Activated naive CD4-positive, alpha-beta T cell treated with anti-CD3 and anti-CD28 coated beads, Interleukin-2, amount 50 U/mL, for 24 hours (primary cell): ENCODE measurements around the gene GINS2.

Source experiments
- H3K27ac Mint-ChIP-seq: one replicate; pipeline ENCODE4 v1.8.0; 2021; ENCODE audit warnings: mild to moderate bottlenecking, mixed read lengths
- H3K27me3 Mint-ChIP-seq: one replicate; pipeline ENCODE4 v1.8.0; 2021; ENCODE audit warnings: mixed read lengths
- H3K36me3 Mint-ChIP-seq: one replicate; pipeline ENCODE4 v1.8.0; 2021; ENCODE audit warnings: mixed read lengths
- H3K4me1 Mint-ChIP-seq: one replicate; pipeline ENCODE4 v1.8.0; 2021; ENCODE audit warnings: mixed read lengths
- H3K4me3 Mint-ChIP-seq: one replicate; pipeline ENCODE4 v1.8.0; 2021; ENCODE audit warnings: mild to moderate bottlenecking, mixed read lengths
- H3K9me3 Mint-ChIP-seq: one replicate; pipeline ENCODE4 v1.8.0; 2021; ENCODE audit warnings: mixed read lengths

The GINS2 gene

DNA sequence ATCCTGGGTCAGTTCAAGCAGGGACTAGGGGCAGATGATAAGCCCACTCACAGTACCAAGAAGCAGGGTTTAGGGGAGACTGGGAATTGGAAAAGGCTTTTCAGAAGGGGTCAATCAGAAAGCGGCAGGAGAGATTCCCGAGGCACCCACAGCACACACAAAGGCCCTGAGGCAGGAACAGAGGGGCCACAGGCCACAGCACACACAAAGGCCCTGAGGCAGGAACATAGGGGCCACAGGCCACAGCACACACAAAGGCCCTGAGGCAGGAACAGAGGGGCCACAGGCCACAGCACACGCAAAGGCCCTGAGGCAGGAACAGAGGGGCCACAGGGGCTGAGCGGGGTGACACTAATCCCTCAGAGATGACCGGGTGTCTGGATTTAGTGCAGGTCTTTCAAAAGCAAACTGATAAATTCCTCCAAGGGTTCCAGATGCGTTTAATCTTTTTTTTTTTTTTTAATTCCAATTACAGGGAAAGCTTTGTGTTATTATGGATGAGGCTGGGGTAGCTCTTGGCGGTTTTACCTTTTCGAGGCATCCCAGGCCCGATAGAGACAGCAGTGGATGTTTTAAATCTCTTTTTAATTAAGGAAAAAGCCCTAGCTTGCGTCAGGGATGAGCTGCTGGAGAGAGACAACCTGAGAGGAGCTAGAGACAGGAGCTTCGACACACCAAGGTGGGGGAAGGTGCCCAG is 31.0 kb upstream of the GINS2 start:
- H3K36me3 Mint-ChIP-seq: no peaks in the 10 kb centered on the region
- peaks cover 16% of the 10 kb centered on the region for H3K4me1 Mint-ChIP-seq
- no peaks in the 10 kb centered on the region for H3K27me3 Mint-ChIP-seq
- no peak overlapping the region for H3K4me3 Mint-ChIP-seq
- no peak overlapping the region for H3K27ac Mint-ChIP-seq
- no peaks in the 10 kb centered on the region for H3K9me3 Mint-ChIP-seq

DNA sequence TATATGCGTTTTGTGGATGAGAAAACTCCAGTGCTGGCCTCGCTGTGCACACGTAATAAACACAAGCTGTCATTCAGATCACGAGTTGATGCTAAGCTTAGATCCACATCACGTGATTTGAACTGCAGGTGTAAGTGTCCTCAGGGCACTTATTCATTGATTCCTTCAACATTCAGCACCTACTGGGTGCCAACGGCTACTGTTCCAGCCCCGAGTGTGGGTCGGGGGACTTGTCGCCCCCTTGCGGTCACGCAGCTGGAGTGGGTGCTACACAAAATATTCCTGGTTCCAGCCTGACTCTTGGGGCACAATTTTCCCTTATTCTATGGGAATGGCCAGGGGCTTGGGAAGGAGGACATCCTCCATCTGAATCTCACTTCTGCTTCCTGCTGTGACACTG is 29.9 kb upstream of the GINS2 start:
- H3K4me3 Mint-ChIP-seq: no peak overlapping the region
- H3K9me3 Mint-ChIP-seq: no peaks in the 10 kb centered on the region
- H3K36me3 Mint-ChIP-seq: no peaks in the 10 kb centered on the region
- no peaks in the 10 kb centered on the region for H3K27me3 Mint-ChIP-seq
- H3K4me1 Mint-ChIP-seq: peaks cover 16% of the 10 kb centered on the region
- H3K27ac Mint-ChIP-seq: no peak overlapping the region

DNA sequence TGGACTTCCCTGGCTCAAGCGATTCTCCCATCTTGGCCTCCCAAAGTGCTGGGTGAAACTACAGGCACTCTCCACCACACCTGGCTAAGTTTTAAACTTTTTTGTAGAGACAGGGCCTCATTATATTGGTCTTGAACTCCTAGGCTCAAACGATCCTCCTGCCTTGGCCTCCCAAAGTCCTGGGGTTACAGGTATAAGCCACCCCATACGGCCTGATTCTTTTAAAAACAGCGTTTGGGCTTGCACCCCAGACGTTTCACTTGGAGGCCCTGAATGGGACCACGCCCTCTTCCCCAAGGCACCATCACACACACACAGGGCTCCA is 29.4 kb upstream of the GINS2 start:
- Mint-ChIP-seq H3K27me3 (no peaks in the 10 kb centered on the region), H3K4me3 (no peak overlapping the region), H3K36me3 (peaks cover 1% of the 10 kb centered on the region), H3K27ac (no peak overlapping the region), H3K9me3 (no peaks in the 10 kb centered on the region), H3K4me1 (peaks cover 16% of the 10 kb centered on the region)

DNA sequence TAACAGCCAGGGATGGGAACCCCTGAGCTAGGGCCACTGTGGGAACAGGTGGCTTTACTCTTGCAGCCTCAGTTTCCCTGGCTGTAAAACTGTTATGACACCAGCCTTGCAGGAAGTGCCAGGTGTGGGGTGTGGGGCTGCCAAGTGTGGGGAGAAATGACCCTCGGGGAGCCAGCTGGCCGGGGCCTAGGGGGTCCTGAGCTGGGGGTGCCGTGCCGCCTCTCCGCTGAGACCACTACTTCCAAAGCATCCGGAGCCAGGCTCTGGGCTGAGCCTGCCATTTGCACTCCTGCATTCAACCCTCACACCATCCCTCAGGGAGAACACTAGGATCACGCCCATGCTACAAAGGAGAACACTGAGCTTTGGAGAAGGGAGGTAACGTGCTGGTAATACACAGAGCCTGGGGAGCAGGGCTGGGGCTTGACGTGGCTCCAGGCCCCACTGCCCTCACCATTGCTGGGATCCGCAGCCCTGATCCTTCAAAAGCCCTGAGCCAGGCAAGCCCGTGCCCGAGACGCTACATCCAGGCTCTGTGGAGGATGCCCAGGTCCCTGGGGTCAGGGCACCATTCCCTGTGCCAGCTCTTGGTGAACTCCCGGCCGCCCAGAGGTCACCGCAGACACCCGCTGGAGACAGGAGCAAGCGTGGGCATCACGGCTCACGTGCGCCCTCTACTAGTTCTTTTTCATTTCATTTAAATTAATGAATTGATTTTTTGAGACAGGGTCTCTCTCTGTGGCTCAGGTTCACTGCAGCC is 28.8 kb upstream of the GINS2 start:
- no peaks in the 10 kb centered on the region for H3K27me3 Mint-ChIP-seq
- no peak overlapping the region for H3K4me3 Mint-ChIP-seq
- H3K9me3 Mint-ChIP-seq: no peaks in the 10 kb centered on the region
- peaks cover 5% of the 10 kb centered on the region for H3K36me3 Mint-ChIP-seq
- no peak overlapping the region for H3K27ac Mint-ChIP-seq
- H3K4me1 Mint-ChIP-seq: peaks cover 16% of the 10 kb centered on the region

DNA sequence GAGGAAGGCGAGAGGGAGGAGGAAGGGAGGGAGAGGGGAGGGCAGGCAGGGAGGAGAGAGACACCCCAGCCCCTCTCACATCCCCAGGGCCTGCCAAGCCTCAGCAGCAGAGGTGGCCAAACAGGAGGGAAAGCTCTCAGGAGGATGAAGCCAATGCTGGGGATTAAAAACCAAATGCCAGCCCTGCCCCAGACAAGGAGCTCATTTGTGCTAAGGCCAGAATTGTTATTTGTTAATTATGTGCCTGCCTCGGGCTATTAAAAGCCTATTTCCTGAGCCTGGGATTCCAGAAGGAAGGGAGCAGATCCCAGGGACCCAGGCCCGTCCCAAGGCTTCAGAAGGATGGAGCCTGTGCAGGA is 27.9 kb upstream of the GINS2 start:
- peaks cover 6% of the 10 kb centered on the region for H3K36me3 Mint-ChIP-seq
- no peaks in the 10 kb centered on the region for H3K27me3 Mint-ChIP-seq
- no peak overlapping the region for H3K4me3 Mint-ChIP-seq
- peaks cover 16% of the 10 kb centered on the region for H3K4me1 Mint-ChIP-seq
- no peaks in the 10 kb centered on the region for H3K9me3 Mint-ChIP-seq
- no peak overlapping the region for H3K27ac Mint-ChIP-seq

DNA sequence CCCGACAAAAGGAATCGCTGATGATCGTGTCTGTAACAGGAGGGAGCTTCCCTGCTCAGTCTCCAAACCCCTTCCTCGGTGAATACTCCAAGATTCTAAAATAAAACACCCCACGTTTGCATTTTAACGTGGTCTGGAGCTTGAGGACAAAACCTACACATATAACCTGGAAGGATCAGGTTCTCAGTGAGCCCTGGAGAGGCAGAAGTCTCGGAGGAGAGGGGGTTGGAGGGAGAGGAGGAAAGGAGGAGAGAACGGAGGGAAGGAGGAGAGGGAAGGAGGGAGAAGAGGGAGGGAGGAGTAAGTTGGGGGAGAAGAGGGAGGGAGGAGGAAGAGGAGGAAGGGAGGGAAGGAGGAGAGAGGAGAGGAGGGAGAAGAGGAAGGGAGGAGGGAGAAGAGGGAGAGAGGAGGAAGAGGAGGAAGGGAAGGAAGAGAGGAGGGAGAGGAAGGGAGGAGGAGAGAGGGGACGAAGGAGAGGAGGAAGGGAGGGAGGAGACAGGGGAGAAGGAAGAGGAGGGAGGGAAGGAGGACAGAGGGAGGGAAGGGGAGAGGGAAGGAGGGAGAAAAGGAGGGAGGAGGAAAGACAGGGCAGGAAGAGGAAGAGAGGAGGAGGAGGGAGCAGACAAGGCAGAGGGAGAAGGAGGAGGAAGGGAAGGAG is 27.4 kb upstream of the GINS2 start:
- no peak overlapping the region for H3K27ac Mint-ChIP-seq
- no peaks in the 10 kb centered on the region for H3K27me3 Mint-ChIP-seq
- peaks cover 16% of the 10 kb centered on the region for H3K4me1 Mint-ChIP-seq
- H3K4me3 Mint-ChIP-seq: no peak overlapping the region
- H3K9me3 Mint-ChIP-seq: no peaks in the 10 kb centered on the region
- peaks cover 6% of the 10 kb centered on the region for H3K36me3 Mint-ChIP-seq

DNA sequence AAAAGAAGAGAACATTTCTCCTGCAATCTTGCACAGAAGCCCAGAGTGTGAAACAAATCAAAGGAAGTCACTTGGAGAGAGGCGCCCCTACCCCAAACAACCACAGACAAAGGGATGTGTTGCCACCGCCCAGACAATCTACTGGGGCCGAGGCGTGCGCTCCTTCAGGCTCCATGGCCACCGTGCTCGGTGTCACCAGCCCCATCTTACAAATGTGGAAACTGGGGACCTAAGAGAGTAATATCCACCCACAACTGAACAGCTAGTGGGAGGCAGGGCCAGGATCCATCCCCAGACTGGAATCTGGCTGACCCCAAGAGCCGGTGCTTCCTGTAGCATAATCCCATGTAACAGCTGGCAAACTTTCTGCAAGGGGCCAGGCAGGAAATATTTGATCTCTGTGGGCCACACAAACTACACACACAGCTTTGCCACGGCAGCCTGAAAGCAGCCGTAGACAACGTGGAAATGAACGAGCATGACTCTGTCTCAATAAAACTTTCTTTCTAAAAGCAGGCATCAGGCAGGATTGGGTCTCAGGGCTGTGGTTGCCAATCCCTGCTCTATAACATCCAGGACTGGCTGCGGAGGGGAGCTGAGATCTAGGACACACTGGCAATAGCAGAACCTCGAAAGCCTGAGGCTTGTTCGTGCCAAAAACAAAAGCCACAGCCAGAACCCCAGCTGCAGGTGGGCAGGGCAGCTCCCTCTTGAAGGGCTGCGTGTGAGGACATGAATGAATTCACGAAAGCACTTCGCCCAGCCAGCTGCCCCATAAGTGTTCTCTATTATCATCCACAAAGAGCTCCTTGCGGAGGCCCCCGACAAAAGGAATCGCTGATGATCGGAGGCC is 26.6 kb upstream of the GINS2 start:
- H3K27me3 Mint-ChIP-seq: no peaks in the 10 kb centered on the region
- H3K4me3 Mint-ChIP-seq: no peak overlapping the region
- H3K9me3 Mint-ChIP-seq: no peaks in the 10 kb centered on the region
- H3K36me3 Mint-ChIP-seq: peaks cover 6% of the 10 kb centered on the region
- no peak overlapping the region for H3K27ac Mint-ChIP-seq
- peaks cover 16% of the 10 kb centered on the region for H3K4me1 Mint-ChIP-seq

DNA sequence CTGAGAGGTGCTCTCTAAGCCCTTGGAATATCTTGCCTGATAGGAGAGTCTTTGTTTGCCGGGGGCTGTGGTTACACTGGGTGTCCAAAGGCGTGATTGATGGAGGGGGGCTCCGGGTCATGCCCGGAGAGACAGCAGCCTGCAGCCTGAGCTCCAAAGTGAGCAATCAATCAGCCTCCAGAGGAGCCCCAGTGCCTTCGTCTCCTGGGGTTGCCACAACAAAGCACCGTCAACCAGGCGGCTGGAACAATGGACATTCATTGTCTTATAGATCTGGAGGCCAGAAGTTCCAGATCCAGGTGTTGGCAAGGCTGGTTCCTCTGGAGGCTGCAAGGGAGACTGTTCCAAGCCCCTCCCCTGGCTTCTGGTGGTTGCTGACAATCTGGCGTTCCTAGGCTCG is 24.0 kb upstream of the GINS2 start:
- Mint-ChIP-seq H3K4me1 (peaks cover 12% of the 10 kb centered on the region), H3K4me3 (no peak overlapping the region), H3K9me3 (no peaks in the 10 kb centered on the region), H3K27ac (no peak overlapping the region), H3K36me3 (peaks cover 6% of the 10 kb centered on the region), H3K27me3 (no peaks in the 10 kb centered on the region)

DNA sequence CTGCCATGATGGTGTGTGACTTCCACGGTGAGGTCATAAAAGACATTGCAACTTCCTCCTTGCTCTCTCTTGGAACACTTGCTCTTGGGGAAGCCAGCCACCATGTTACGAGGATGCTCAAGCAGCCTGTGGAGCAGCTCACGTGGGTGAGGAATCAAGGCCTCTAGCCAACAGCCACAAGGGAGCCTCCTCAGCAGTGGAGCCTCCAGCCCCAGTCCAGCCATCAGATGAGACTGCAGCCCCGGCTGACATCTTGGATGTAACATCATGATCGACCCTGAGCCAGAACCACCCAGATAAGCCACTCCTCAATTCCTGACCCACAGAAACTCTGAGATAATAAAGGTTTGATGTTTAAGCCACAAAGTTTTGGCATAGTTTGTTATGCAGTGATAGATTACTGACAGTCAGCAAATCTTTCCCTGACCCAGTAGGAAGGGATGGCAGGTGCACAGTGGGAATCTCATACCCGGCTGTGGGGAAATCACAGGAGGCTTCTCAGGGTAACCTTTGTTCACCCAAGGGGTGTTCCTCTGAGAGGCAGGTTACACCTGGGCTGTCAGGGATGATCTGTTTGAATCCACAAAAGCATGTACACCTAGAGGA is 23.3 kb upstream of the GINS2 start:
- H3K36me3 Mint-ChIP-seq: peaks cover 6% of the 10 kb centered on the region
- H3K27ac Mint-ChIP-seq: no peak overlapping the region
- no peak overlapping the region for H3K4me3 Mint-ChIP-seq
- H3K4me1 Mint-ChIP-seq: peaks cover 10% of the 10 kb centered on the region
- no peaks in the 10 kb centered on the region for H3K9me3 Mint-ChIP-seq
- H3K27me3 Mint-ChIP-seq: no peaks in the 10 kb centered on the region

DNA sequence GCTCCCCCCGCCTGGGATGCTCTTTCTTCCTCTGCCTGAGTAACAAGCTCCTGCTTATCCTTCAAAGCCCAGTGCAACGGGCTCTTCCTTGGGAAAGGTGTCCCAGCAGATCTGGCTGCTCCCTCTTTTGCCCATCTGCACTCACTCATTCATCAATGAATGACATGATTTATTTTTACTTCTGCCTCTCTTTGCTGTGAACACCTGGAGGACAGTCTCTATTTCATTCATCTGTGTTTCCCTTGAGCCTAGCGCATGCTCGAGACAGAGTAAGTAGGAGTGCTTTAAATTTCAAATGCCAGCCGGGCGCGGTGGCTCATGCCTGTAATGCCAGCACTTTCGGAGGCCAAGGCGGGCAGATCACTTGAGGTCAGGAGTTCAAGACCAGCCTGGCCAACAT is 22.0 kb upstream of the GINS2 start:
- H3K4me3 Mint-ChIP-seq: no peak overlapping the region
- peaks cover 6% of the 10 kb centered on the region for H3K36me3 Mint-ChIP-seq
- no peaks in the 10 kb centered on the region for H3K9me3 Mint-ChIP-seq
- no peaks in the 10 kb centered on the region for H3K27me3 Mint-ChIP-seq
- no peak overlapping the region for H3K27ac Mint-ChIP-seq
- H3K4me1 Mint-ChIP-seq: peaks cover 7% of the 10 kb centered on the region

DNA sequence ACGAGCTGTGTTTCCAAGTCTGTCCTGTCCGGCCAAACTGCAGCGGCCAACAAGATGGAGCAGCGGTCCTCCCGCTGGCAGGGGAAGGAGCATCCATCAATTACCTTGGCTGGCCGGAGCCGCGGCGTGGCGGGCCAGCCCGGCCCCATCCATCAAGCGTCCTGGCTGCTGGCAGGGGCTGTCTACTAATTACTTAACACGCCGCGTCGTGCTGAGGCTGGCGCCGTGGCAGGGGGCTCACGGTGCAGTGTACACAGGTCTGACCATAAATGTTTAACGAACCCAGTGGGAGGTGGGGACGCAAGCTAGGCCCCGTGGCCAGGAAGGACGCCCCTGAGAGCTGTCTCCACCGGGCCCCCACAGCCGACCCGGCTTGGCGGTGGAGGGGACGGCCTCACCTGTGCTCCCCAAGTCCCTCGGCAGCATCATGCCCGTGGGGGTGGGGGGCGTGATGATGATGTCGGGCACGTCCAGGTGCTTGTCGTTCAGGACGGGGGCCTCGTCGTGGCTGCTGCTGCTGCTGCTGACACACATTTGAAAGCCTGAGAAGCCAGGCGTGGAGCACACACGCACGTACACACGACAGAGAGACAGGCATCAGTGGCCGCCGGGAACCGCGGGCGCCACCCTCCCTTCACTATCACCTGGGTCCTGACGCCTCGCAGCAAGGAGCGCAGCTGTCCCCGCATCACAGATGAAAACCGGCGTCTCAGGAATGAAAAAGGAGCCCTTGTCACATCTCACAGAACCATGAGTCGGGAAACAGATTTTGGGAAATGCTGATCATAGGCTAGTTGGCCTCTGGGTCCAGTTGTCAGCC is 21.2 kb upstream of the GINS2 start:
- H3K36me3 Mint-ChIP-seq: peaks cover 6% of the 10 kb centered on the region
- H3K4me3 Mint-ChIP-seq: no peak overlapping the region
- no peaks in the 10 kb centered on the region for H3K4me1 Mint-ChIP-seq

DNA sequence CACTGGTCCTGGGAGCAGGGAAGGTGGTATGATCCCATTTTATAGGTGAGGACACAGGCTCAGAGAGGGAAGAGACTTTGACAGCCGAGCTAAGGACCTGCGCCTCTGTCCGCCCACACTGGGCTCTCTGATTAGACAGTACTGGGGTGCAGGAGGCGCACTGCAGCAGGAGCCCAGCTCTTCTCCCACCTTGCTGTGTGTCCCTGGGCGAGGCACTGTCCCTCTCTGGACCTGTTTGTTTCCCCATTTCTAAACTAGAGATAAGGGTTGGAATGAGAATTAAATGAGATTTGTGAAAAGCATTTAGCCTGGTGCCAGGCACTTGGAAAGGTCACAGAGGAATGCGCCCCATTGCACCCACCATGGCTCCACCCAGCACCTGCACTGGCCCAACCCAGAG is 19.6 kb upstream of the GINS2 start:
- H3K36me3 Mint-ChIP-seq: peaks cover 6% of the 10 kb centered on the region

More for the DNA sequence above, 21.2 kb upstream of the GINS2 start:
- no peak overlapping the region for H3K27ac Mint-ChIP-seq
- H3K9me3 Mint-ChIP-seq: no peaks in the 10 kb centered on the region
- no peaks in the 10 kb centered on the region for H3K27me3 Mint-ChIP-seq

DNA sequence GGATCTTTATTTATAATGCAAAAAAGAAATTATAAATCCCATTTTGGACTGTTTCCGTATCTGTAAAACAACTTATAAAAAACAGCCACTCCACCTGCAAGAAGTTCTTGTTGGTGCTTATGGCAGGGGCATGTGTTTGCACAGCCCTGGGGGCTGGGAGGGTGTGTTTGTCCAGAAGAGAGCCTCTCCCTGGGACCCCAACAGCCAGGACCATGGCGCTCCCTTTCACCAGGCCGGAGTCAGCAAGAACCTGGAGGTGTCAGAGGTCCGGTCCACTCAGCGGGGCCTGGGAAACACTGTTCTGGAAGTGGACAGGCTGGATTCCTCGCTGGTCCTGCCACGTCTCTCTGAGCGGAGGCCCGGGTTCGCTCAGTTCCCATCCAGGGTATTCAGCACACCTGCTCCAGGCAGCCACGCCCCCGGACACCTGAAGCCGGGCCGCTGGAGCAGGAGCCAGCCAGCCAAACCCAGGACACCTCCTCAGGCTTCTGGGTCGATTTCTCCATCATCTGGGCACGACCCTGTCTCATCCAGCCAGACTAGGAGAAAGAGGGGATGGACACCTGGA is 18.9 kb upstream of the GINS2 start:
- Mint-ChIP-seq H3K27ac (no peak overlapping the region), H3K36me3 (peaks cover 2% of the 10 kb centered on the region), H3K9me3 (no peaks in the 10 kb centered on the region), H3K4me1 (no peaks in the 10 kb centered on the region), H3K27me3 (no peaks in the 10 kb centered on the region), H3K4me3 (no peak overlapping the region)

More for the DNA sequence above, 19.6 kb upstream of the GINS2 start:
- H3K9me3 Mint-ChIP-seq: no peaks in the 10 kb centered on the region
- no peaks in the 10 kb centered on the region for H3K4me1 Mint-ChIP-seq
- H3K4me3 Mint-ChIP-seq: no peak overlapping the region
- no peak overlapping the region for H3K27ac Mint-ChIP-seq
- H3K27me3 Mint-ChIP-seq: no peaks in the 10 kb centered on the region

DNA sequence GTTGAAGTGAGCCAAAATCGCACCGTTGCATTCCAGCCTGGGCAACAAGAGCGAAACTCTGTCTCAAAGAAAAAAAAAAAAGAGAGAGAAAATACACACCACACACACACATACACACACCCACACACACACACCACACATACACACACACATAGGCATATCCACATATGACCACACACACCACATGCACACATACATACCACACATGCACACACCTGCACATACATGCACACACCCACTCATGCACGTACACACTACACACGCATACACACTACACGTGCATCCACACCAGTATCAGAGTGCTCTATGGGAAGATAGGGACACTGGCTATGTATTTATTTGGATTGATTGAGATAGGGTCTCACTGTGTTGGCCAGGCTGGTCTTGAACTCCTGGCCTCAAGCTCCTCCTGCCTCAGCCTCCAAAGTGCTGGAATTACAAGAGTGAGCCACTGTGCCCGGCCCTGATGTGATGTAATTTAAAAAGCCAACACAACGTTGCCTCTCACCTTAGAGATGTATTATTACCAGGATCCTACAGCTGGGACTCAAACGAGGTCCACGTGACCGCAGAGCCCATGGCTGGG is 17.8 kb upstream of the GINS2 start:
- no peaks in the 10 kb centered on the region for H3K9me3 Mint-ChIP-seq
- no peaks in the 10 kb centered on the region for H3K4me1 Mint-ChIP-seq
- no peaks in the 10 kb centered on the region for H3K27me3 Mint-ChIP-seq
- H3K4me3 Mint-ChIP-seq: no peak overlapping the region
- no peaks in the 10 kb centered on the region for H3K36me3 Mint-ChIP-seq
- H3K27ac Mint-ChIP-seq: no peak overlapping the region
